Fibroblast of mammary gland (primary cell): ENCODE data around the gene ETF1.

Experiments
- DNase-seq: peaks from one replicate; pipeline ENCODE4 v3.0.0-alpha.2; 2010; ENCODE audit warnings: low read depth
- H3K4me3 ChIP-seq: 2 replicates; pipeline ENCODE4 v1.5.1; 2011; ENCODE audit warnings: low read depth, mild to moderate bottlenecking, low read length, moderate library complexity; ENCODE audit not compliant: control insufficient read depth
- CTCF ChIP-seq: conservative IDR thresholded peaks from 2 replicates; pipeline ENCODE4 v1.5.1; 2011; ENCODE audit warnings: low read depth, low read length, inconsistent platforms; ENCODE audit not compliant: control insufficient read depth, insufficient read depth

Gene ETF1

GRCh38 chr5:138464388-138465260 is 78.4 kb downstream of the ETF1 start:
- peak; percentile 98 for DNase-seq
- no peak for TF ChIP-seq CTCF
- peak overlapping the region; percentile 74 for H3K4me3 ChIP-seq

GRCh38 chr5:138464008-138464387 is 79.0 kb downstream of the ETF1 start:
- peak; percentile 93 for DNase-seq

GRCh38 chr5:138463419-138464007 is 79.5 kb downstream of the ETF1 start:
- TF ChIP-seq CTCF, result peak; percentile 19
- no peak for DNase-seq
- peak overlapping the region; percentile 74 for H3K4me3 ChIP-seq

More at GRCh38 chr5:138464008-138464387, 79.0 kb downstream of the ETF1 start:
- peak overlapping the region; percentile 74 for H3K4me3 ChIP-seq
- peak; percentile 55 for TF ChIP-seq CTCF

GRCh38 chr5:138461343-138462125 is 81.5 kb downstream of the ETF1 start:
- peak; percentile 91 for DNase-seq
- no peak for TF ChIP-seq CTCF
- no peak overlapping the region for H3K4me3 ChIP-seq

- H3K4me3 ChIP-seq, result no peak overlapping the region
- no peak for TF ChIP-seq CTCF
- no peak for DNase-seq
Observed at GRCh38 chr5:138460032-138460693, 82.9 kb downstream of the ETF1 start.

GRCh38 chr5:138459311-138459933 is 83.6 kb downstream of the ETF1 start:
- no peak for TF ChIP-seq CTCF
- DNase-seq, result no peak

More at GRCh38 chr5:138459311-138459933, 83.6 kb downstream of the ETF1 start:
- no peak overlapping the region for H3K4me3 ChIP-seq
